PC-9 (cell line): ENCODE data around the gene RIC3. TPM values are rescaled to one million over a fixed set of nuclear protein-coding genes. Genes with fewer than 3 reads are reported as not detected.

Experiments
- BruUV-seq: library from RNA; stranded (reverse); fragments of 400-500 nt; replicated peaks from 2 replicates; lab custom pipeline; 2021; lab: Mats Ljungman, UMichigan
- CTCF ChIA-PET: fragments of 300-600 bp; sonication (Branson Sonifier 250); formaldehyde crosslinking; loops from one replicate; lab custom pipeline; 2022; ENCODE audit warnings: antibody characterized with exemption; lab: Charles Lee
- POLR2A ChIA-PET: fragments of 300-600 bp; sonication (Branson Sonifier 250); formaldehyde crosslinking; loops from one replicate; lab custom pipeline; 2022; ENCODE audit warnings: antibody characterized with exemption; ENCODE audit not compliant: unreplicated experiment; lab: Charles Lee
- DNase-seq, 2 experiments: peaks; one replicate each; pipeline versions ENCODE4 v3.0.0 to v3.0.0-alpha.2; 2015 to 2022; ENCODE audit warnings: mixed read lengths in 1 of 2
- H2AFZ ChIP-seq: fragments of 200-600 bp; sonication (generic); 2 replicates; pipeline ENCODE4 v1.8.1; 2017; ENCODE audit warnings: antibody characterized with exemption
- H3F3A ChIP-seq: fragments of 200-600 bp; sonication (generic); 2 replicates; pipeline ENCODE4 v1.8.1; 2017; ENCODE audit warnings: antibody characterized with exemption, mild to moderate bottlenecking, low read depth; ENCODE audit not compliant: insufficient read depth
- H3K27ac ChIP-seq: fragments of 200-600 bp; sonication (generic); 2 replicates; pipeline ENCODE4 v1.6.1; 2016; ENCODE audit warnings: mixed run types
- H3K27me3 ChIP-seq: fragments of 200-600 bp; sonication (generic); 2 replicates; pipeline ENCODE4 v1.6.1; 2016; ENCODE audit warnings: low read depth, mixed run types; ENCODE audit not compliant: insufficient read depth
- H3K36me3 ChIP-seq: fragments of 200-600 bp; sonication (generic); 2 replicates; pipeline ENCODE4 v1.6.1; 2016; ENCODE audit warnings: low read depth, mixed run types
- H3K4me1 ChIP-seq: fragments of 200-600 bp; sonication (generic); replicated peaks from 2 replicates; pipeline ENCODE4 v1.6.1; 2016; ENCODE audit warnings: mixed run types; ENCODE audit not compliant: insufficient read depth
- H3K4me2 ChIP-seq: fragments of 200-600 bp; sonication (generic); 2 replicates; pipeline ENCODE4 v1.6.1; 2017; ENCODE audit warnings: mixed run types
- H3K4me3 ChIP-seq: fragments of 200-600 bp; sonication (generic); 2 replicates; pipeline ENCODE4 v1.6.1; 2016; ENCODE audit warnings: mixed run types
- H3K79me2 ChIP-seq: fragments of 200-600 bp; sonication (generic); 2 replicates; pipeline ENCODE4 v1.6.1; 2017; ENCODE audit warnings: low read depth, mixed run types
- H3K9me2 ChIP-seq: fragments of 200-600 bp; sonication (generic); 2 replicates; pipeline ENCODE4 v1.8.1; 2017; ENCODE audit warnings: mild to moderate bottlenecking; ENCODE audit not compliant: insufficient read depth
- H3K9me3 ChIP-seq: fragments of 200-600 bp; sonication (generic); 2 replicates; pipeline ENCODE4 v1.8.1; 2016; ENCODE audit warnings: low read depth; ENCODE audit not compliant: insufficient read depth
- H4K20me1 ChIP-seq: fragments of 200-600 bp; sonication (generic); 2 replicates; pipeline ENCODE4 v1.8.1; 2017; ENCODE audit not compliant: insufficient read depth
- CTCF ChIP-seq: fragments of 200-600 bp; sonication (generic); conservative IDR thresholded peaks from 2 replicates; pipeline ENCODE4 v1.6.1; 2017; ENCODE audit warnings: mixed run types, antibody characterized with exemption, mild to moderate bottlenecking, moderate library complexity
- EZH2 ChIP-seq: fragments of 200-600 bp; sonication (generic); IDR thresholded peaks from 2 replicates; pipeline ENCODE4 v1.8.0; 2017; ENCODE audit warnings: antibody characterized with exemption, low read depth
- intact Hi-C: fragments of 100-400 bp; cut with micrococcal nuclease; formaldehyde crosslinking; loops from one replicate; pipeline ENCODE4 v1.10.0; 2022; ENCODE audit not compliant: unreplicated experiment
- total RNA-seq: library from RNA; stranded (reverse); gene quantifications from 2 replicates; pipeline ENCODE4 v1.2.3, GENCODE V29; 2021

Gene RIC3
- total RNA-seq, 1 experiment from 2014 or later, result not detected

GRCh38 chr11:8087185-8087584 lies 81.6 kb downstream of the RIC3 start:
- no peak for DNase-seq
- Histone ChIP-seq H2AFZ (no peak overlapping the region), H3K79me2 (no peaks in the 10 kb centered on the region), H3K4me1 (no peaks in the 10 kb centered on the region), H3K27ac (no peak overlapping the region), H3K9me2 (no peaks in the 10 kb centered on the region), H3K4me3 (no peak overlapping the region), H3F3A (no peaks in the 10 kb centered on the region), H4K20me1 (no peaks in the 10 kb centered on the region), H3K4me2 (no peak overlapping the region), H3K27me3 (peaks cover 13% of the 10 kb centered on the region; the same call in 1 of the 2 replicates), H3K36me3 (no peaks in the 10 kb centered on the region), H3K9me3 (no peaks in the 10 kb centered on the region)
- TF ChIP-seq EZH2 (no peak), CTCF (no peak)
- CTCF ChIA-PET, result no interaction called here
- BruUV-seq, result no TSS peak
- POLR2A ChIA-PET, result no interaction called here
- intact Hi-C loops, result no loop called here

DNA sequence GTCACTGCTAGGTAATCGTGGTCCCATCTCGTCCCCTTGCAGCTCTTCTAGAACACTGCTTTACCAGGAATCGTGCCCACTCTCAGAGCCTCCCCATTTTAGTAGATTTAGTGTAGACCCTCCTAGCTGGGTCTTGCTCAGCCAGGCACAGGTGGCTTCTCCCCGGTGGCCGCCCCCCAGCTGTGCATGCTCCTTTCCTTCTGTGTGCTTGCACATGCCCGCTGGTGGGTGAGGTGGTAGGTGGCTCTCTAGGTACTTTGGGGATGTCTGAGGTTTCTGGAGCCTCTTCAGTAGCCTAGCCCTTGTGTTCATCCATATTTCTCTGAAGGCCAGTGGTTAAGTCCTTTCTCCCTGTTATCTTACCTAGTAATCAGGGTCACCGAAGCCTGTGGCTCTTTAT lies 82.3 kb downstream of the RIC3 start:
- CTCF ChIA-PET, result no interaction called here
- Histone ChIP-seq H3K4me3 (no peak overlapping the region), H3K4me2 (no peak overlapping the region), H3K9me2 (no peaks in the 10 kb centered on the region), H2AFZ (no peak overlapping the region), H3K4me1 (no peaks in the 10 kb centered on the region), H3F3A (no peaks in the 10 kb centered on the region), H3K79me2 (no peaks in the 10 kb centered on the region), H4K20me1 (no peaks in the 10 kb centered on the region), H3K27ac (no peak overlapping the region), H3K36me3 (no peaks in the 10 kb centered on the region), H3K27me3 (peaks cover 13% of the 10 kb centered on the region; the same call in 1 of the 2 replicates), H3K9me3 (no peaks in the 10 kb centered on the region)
- no peak for TF ChIP-seq CTCF
- TF ChIP-seq EZH2, result no peak
- POLR2A ChIA-PET, result interaction anchor here (0.6 kb wide), 1 partner anchor 1006 kb away, joined by 3 read pairs; no protein-coding TSS in a partner anchor
- no peak for DNase-seq
- BruUV-seq, result no TSS peak
- intact Hi-C loops, result no loop called here

GRCh38 chr11:8086001-8086479 lies 82.8 kb downstream of the RIC3 start:
- Histone ChIP-seq H3K4me3 (no peak overlapping the region), H3K36me3 (no peaks in the 10 kb centered on the region), H3K4me2 (no peak overlapping the region), H3K27me3 (peaks cover 13% of the 10 kb centered on the region; the same call in 1 of the 2 replicates), H3K4me1 (no peaks in the 10 kb centered on the region), H3K79me2 (no peaks in the 10 kb centered on the region), H3F3A (no peaks in the 10 kb centered on the region), H4K20me1 (no peaks in the 10 kb centered on the region), H3K9me2 (no peaks in the 10 kb centered on the region), H3K9me3 (no peaks in the 10 kb centered on the region), H3K27ac (no peak overlapping the region), H2AFZ (no peak overlapping the region)
- intact Hi-C loops, result no loop called here
- ChIA-PET CTCF (no interaction called here), POLR2A (interaction anchor here (0.6 kb wide), 1 partner anchor 1007 kb away, joined by 3 read pairs; no protein-coding TSS in a partner anchor)
- TF ChIP-seq EZH2 (no peak), CTCF (no peak)
- no TSS peak for BruUV-seq
- DNase-seq, result no peak
